Activated naive CD8-positive, alpha-beta T cell treated with anti-CD3 and anti-CD28 coated beads, Interleukin-2, amount 10 ng/mL, durations not matched to agents 7 days and 5 days (primary cell): ENCODE results near the gene CATSPERB. TPM values are rescaled to one million over a fixed set of nuclear protein-coding genes. Genes with fewer than 3 reads are reported as not detected.
"Not testable (repeated sequence)": the region's sequence is repeated elsewhere in the genome, so short reads cannot be mapped to it uniquely, and the experiment has no call there.

Source experiments
- ATAC-seq: fragments of 150-1000 bp; cut with Tn5 transposase; one replicate; pipeline ENCODE4 v1.10.0; 2021; ENCODE audit warnings: low read depth, moderate library complexity
- POLR2A ChIA-PET: fragments of 350-600 bp; sonication (Branson Sonifier 250); formaldehyde crosslinking; loops from one replicate; lab custom pipeline; 2021; ENCODE audit warnings: antibody characterized with exemption; lab: Charles Lee
- DNase-seq: peaks from one replicate; pipeline ENCODE4 v3.0.0; 2021
- H3K27ac Mint-ChIP-seq: one replicate; pipeline ENCODE4 v1.8.0; 2022; ENCODE audit warnings: mild to moderate bottlenecking, mixed read lengths
- H3K27me3 Mint-ChIP-seq: one replicate; pipeline ENCODE4 v1.8.0; 2022; ENCODE audit warnings: mild to moderate bottlenecking, moderate library complexity, mixed read lengths
- H3K36me3 Mint-ChIP-seq: one replicate; pipeline ENCODE4 v1.8.0; 2021; ENCODE audit warnings: mild to moderate bottlenecking, mixed read lengths
- H3K4me1 Mint-ChIP-seq: one replicate; pipeline ENCODE4 v1.8.0; 2021; ENCODE audit warnings: mixed read lengths
- H3K4me3 Mint-ChIP-seq: one replicate; pipeline ENCODE4 v1.8.0; 2022; ENCODE audit warnings: mild to moderate bottlenecking, moderate library complexity, mixed read lengths
- H3K9me3 Mint-ChIP-seq: one replicate; pipeline ENCODE4 v1.8.0; 2021; ENCODE audit warnings: mixed read lengths
- total RNA-seq, 2 experiments: library from RNA; stranded (reverse); gene quantifications; one replicate each; pipeline ENCODE4 v1.2.3, GENCODE V29; 2021

CATSPERB gene
- total RNA-seq, 2 experiments from 2014 or later = 1.9 to 2.3 TPM

GRCh38 chr14:91536327-91536726 is 195.6 kb downstream of the CATSPERB start:
- H3K36me3 Mint-ChIP-seq = peaks cover 2% of the 10 kb centered on the region
- no peak overlapping the region for H3K4me3 Mint-ChIP-seq
- H3K9me3 Mint-ChIP-seq = peaks cover 16% of the 10 kb centered on the region
- H3K4me1 Mint-ChIP-seq = no peaks in the 10 kb centered on the region
- no peak overlapping the region for H3K27ac Mint-ChIP-seq
- POLR2A ChIA-PET = interaction anchor here (0.6 kb wide), 1 partner anchor 13 kb away, joined by 4 read pairs; no protein-coding TSS in a partner anchor
- peaks cover 6% of the 10 kb centered on the region for H3K27me3 Mint-ChIP-seq
- DNase-seq = no peak
- no peak for ATAC-seq

GRCh38 chr14:91534059-91534458 is 197.8 kb downstream of the CATSPERB start:
- ATAC-seq, H3K27me3 Mint-ChIP-seq, DNase-seq, H3K4me3 Mint-ChIP-seq, H3K27ac Mint-ChIP-seq, H3K9me3 Mint-ChIP-seq, H3K4me1 Mint-ChIP-seq, H3K36me3 Mint-ChIP-seq, POLR2A ChIA-PET: not testable (repeated sequence)

GRCh38 chr14:91533623-91534022 is 198.3 kb downstream of the CATSPERB start:
- Mint-ChIP-seq H3K4me1 (peaks cover 4% of the 10 kb centered on the region), H3K9me3 (peaks cover 3% of the 10 kb centered on the region), H3K27me3 (peaks cover 8% of the 10 kb centered on the region), H3K4me3 (no peak overlapping the region), H3K36me3 (no peaks in the 10 kb centered on the region), H3K27ac (no peak overlapping the region)
- POLR2A ChIA-PET = no interaction called here
- no peak for ATAC-seq
- no peak for DNase-seq

Other genes with a start within 250 kb of the CATSPERB start
- gene PPP4R3A, start 221.8 kb downstream of the CATSPERB start, total RNA-seq = 100 to 1,000 TPM; 138 to 142 TPM
- 100 to 1,000 TPM; 163 to 181 TPM for gene TC2N, start 135.4 kb upstream of the CATSPERB start, total RNA-seq
- 1 to 10 TPM; 2.4 to 3.5 TPM for gene FBLN5, start 215.6 kb upstream of the CATSPERB start, total RNA-seq